Measurements from ENCODE around the gene NEDD4L. TPM values are rescaled to one million over a fixed set of nuclear protein-coding genes. Genes with fewer than 3 reads are reported as not detected.

Gene NEDD4L
- total RNA-seq, 4 donors from 2014 or later = 16.2 to 63.0 (median 30.4) TPM

GRCh38 chr18:58235001-58235436 lies 191.0 kb downstream of the NEDD4L start:
- DNase-seq (ENCODE audit: low spot score) = no peak
- ATAC-seq (ENCODE audit: low FRiP score) = no peak
- TF ChIP-seq CTCF (IDR thresholded peaks at IDR 0.05) = no peak

DNA sequence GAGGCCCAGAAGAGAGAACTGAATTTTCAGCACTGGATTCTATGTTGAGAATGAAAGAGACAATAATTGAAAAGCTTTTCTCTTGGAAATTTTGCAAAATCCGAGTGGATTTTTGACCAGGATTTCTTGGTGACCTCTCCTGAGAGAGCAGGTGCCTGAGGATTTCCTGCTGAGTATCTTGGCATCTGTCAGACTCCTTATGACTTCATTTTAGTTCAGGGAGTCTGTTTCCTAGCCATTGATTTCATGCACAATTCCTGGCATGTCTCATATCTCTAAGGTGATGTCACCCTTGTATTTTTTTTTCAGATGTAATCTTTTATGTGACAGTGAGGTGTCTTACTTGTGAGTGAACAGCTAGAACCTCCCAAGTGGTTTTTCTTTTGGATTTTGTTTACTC lies 195.9 kb downstream of the NEDD4L start:
- DNase-seq (ENCODE audit: low spot score) (no peak), ATAC-seq (ENCODE audit: low FRiP score) (no peak)
- TF ChIP-seq CTCF (IDR thresholded peaks at IDR 0.05) = no peak

- DNase-seq (ENCODE audit: low spot score) = no peak
- ATAC-seq (ENCODE audit: low FRiP score) = no peak
- TF ChIP-seq CTCF (IDR thresholded peaks at IDR 0.05) = no peak
Observed at GRCh38 chr18:58241026-58241679, 197.1 kb downstream of the NEDD4L start.

- no peak for TF ChIP-seq CTCF (IDR thresholded peaks at IDR 0.05)
- ATAC-seq (ENCODE audit: low FRiP score) = peak; percentile 74
- no peak for DNase-seq (ENCODE audit: low spot score)
Observed at GRCh38 chr18:58241877-58242276, 197.9 kb downstream of the NEDD4L start.

DNA sequence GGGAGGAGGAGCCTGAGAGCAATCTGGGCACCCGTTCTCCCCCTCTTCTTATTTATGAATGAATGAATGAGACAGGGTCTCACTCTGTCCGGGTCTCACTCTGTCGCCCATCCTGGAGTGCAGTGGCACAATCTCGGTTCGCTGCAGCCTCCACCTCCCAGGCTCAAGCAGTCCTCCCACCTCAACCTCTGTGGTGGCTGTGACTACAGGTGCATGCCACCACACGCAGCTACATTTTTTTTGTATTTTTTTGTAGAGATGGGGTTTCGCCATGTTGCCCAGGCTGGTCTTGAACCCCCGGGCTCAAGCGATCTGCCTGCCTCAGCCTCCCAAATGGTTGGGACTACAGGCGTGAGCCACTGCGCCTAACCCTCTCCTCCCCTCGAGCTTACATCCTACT lies 198.4 kb downstream of the NEDD4L start:
- TF ChIP-seq CTCF (IDR thresholded peaks at IDR 0.05) = no peak
- DNase-seq (ENCODE audit: low spot score) (no peak), ATAC-seq (ENCODE audit: low FRiP score) (no peak)

DNA sequence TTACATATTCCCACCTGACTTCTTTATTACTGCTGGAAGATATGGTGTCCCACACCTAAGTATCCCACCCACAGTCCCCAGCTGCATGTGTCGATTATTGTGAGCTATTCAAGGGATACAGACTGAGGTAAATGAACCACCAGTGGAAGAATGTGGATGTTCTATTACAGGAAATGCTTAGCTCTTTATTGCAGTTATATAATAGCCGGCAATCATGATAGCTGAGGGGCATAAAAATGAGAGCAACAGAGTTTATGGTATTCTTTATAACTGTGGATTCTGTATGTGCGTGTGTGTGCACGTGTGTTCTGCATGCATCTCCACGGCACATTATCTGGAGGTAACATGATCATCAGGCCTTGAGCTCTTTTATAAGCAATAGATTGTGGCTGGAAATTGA lies 198.9 kb downstream of the NEDD4L start:
- ATAC-seq (ENCODE audit: low FRiP score) (no peak), DNase-seq (ENCODE audit: low spot score) (no peak)
- TF ChIP-seq CTCF (IDR thresholded peaks at IDR 0.05) = no peak

- TF ChIP-seq CTCF (IDR thresholded peaks at IDR 0.05) = no peak
- DNase-seq (ENCODE audit: low spot score) (no peak), ATAC-seq (ENCODE audit: low FRiP score) (no peak)
Observed at GRCh38 chr18:58243401-58243800, 199.4 kb downstream of the NEDD4L start.
